OCI-LY3 (cell line): Measurements from ENCODE around the gene RNF168.
"Not testable (repeated sequence)": the region's sequence is repeated elsewhere in the genome, so short reads cannot be mapped to it uniquely, and the experiment has no call there.

Experiments used
- H2AFZ ChIP-seq: fragments of 200-600, 300-600 bp; shearing (Covaris generic); 2 replicates; pipeline ENCODE4 v1.6.0; 2014; ENCODE audit warnings: antibody characterized with exemption, low read depth, low read length
- H3K27ac ChIP-seq: fragments of 200-600, 300-600 bp; sonication (generic); 2 replicates; pipeline ENCODE4 v1.5.1; 2014; ENCODE audit warnings: mild to moderate bottlenecking, low read length, moderate library complexity, mixed read lengths
- H3K27me3 ChIP-seq: fragments of 200-600, 300-600 bp; sonication (generic); 2 replicates; pipeline ENCODE4 v1.6.1; 2014; ENCODE audit warnings: low read depth, low read length, mixed read lengths
- H3K36me3 ChIP-seq: fragments of 200-600, 300-600 bp; sonication (generic); replicated peaks from 2 replicates; pipeline ENCODE3; 2014; ENCODE audit warnings: low read depth, low read length, mixed read lengths
- H3K4me1 ChIP-seq: fragments of 300-600, 200-600 bp; sonication (generic); 2 replicates; pipeline ENCODE4 v1.6.1; 2014; ENCODE audit warnings: low read length, mixed read lengths
- H3K4me2 ChIP-seq: fragments of 200-600, 300-600 bp; sonication (generic); 2 replicates; pipeline ENCODE4 v1.6.1; 2014; ENCODE audit warnings: low read length, mixed read lengths
- H3K4me3 ChIP-seq: fragments of 300-600, 200-600 bp; sonication (generic); 2 replicates; pipeline ENCODE4 v1.5.1; 2014; ENCODE audit warnings: antibody characterized with exemption, mild to moderate bottlenecking, low read length, moderate library complexity
- H3K79me2 ChIP-seq: fragments of 300-600, 200-600 bp; shearing (Covaris generic); 2 replicates; pipeline ENCODE4 v1.6.1; 2014; ENCODE audit warnings: mild to moderate bottlenecking, low read length, mixed read lengths
- H3K9ac ChIP-seq: fragments of 300-600, 200-600 bp; shearing (Covaris generic); 2 replicates; pipeline ENCODE4 v1.6.0; 2014; ENCODE audit warnings: mild to moderate bottlenecking, low read length, moderate library complexity
- H3K9me3 ChIP-seq: fragments of 200-600, 300-600 bp; shearing (Covaris generic); 2 replicates; pipeline ENCODE4 v1.6.1; 2014; ENCODE audit warnings: low read length, mixed read lengths; ENCODE audit not compliant: insufficient read depth
- H4K20me1 ChIP-seq: fragments of 200-600, 300-600 bp; sonication (generic); 2 replicates; pipeline ENCODE4 v1.6.1; 2016; ENCODE audit warnings: low read length, mixed read lengths; ENCODE audit not compliant: insufficient read depth
- CTCF ChIP-seq: fragments of 200-600, 300-600 bp; sonication (generic); IDR thresholded peaks from 2 replicates; pipeline ENCODE4 v1.5.1; 2014; ENCODE audit warnings: antibody characterized with exemption, low read length, low read depth
- EZH2phosphoT487 ChIP-seq: fragments of 200-600 bp; shearing (Covaris generic); IDR thresholded peaks from 2 replicates; pipeline ENCODE4 v1.6.1; 2018; ENCODE audit warnings: antibody characterized with exemption, mixed run types, low read depth

Gene RNF168

GRCh38 chr3:196504556-196504955 is 988 bp upstream of the RNF168 start:
- Histone ChIP-seq H3K4me2 (0 out of 2 replicates have a peak overlapping the region, but pooled peaks have one; percentile 69), H3K4me3 (no peak overlapping the region), H3K79me2 (peaks cover 39% of the 10 kb centered on the region), H2AFZ (no peak overlapping the region), H3K9ac (no peak overlapping the region), H3K36me3 (peaks cover 21% of the 10 kb centered on the region), H4K20me1 (peaks cover 18% of the 10 kb centered on the region), H3K27me3 (no peaks in the 10 kb centered on the region), H3K4me1 (peaks cover 11% of the 10 kb centered on the region), H3K27ac (no peak overlapping the region), H3K9me3 (peaks cover 8% of the 10 kb centered on the region; the same call in 1 of the 2 replicates)
- TF ChIP-seq CTCF (no peak), EZH2phosphoT487 (no peak)

GRCh38 chr3:196504077-196504398 is 470 bp upstream of the RNF168 start:
- peak overlapping the region; percentile 69 for H3K4me2 ChIP-seq
- H3K36me3 ChIP-seq: peaks cover 27% of the 10 kb centered on the region
- peak overlapping the region; percentile 95 for H3K4me3 ChIP-seq
- not testable (repeated sequence) for H3K27me3 ChIP-seq, H3K9me3 ChIP-seq
- H2AFZ ChIP-seq: 0 out of 2 replicates have a peak overlapping the region, but pooled peaks have one; percentile 72
- peaks cover 23% of the 10 kb centered on the region for H4K20me1 ChIP-seq
- H3K79me2 ChIP-seq: peaks cover 44% of the 10 kb centered on the region
- peak overlapping the region; percentile 64 for H3K9ac ChIP-seq
- H3K27ac ChIP-seq: peak overlapping the region; percentile 95
- peaks cover 13% of the 10 kb centered on the region for H3K4me1 ChIP-seq

GRCh38 chr3:196502775-196503195 is 783 bp downstream of the RNF168 start:
- Histone ChIP-seq H3K4me2 (peak overlapping the region; percentile 100), H3K36me3 (peaks cover 35% of the 10 kb centered on the region), H3K9ac (peak overlapping the region; percentile 96), H3K4me1 (peaks cover 13% of the 10 kb centered on the region), H2AFZ (no peak overlapping the region; the same call in 1 of the 2 replicates), H3K4me3 (peak overlapping the region; percentile 95), H4K20me1 (peaks cover 34% of the 10 kb centered on the region), H3K79me2 (peaks cover 56% of the 10 kb centered on the region), H3K27me3 (no peaks in the 10 kb centered on the region), H3K27ac (peak overlapping the region; percentile 95), H3K9me3 (peaks cover 8% of the 10 kb centered on the region; the same call in 1 of the 2 replicates)
- TF ChIP-seq EZH2phosphoT487: no peak
- TF ChIP-seq CTCF: no peak

GRCh38 chr3:196501316-196502044 is 2.1 kb downstream of the RNF168 start:
- no peaks in the 10 kb centered on the region for H3K9me3 ChIP-seq
- peaks cover 41% of the 10 kb centered on the region for H4K20me1 ChIP-seq
- TF ChIP-seq EZH2phosphoT487 (no peak), CTCF (no peak)
- H3K27ac ChIP-seq: peak overlapping the region; percentile 95
- peak overlapping the region; percentile 95 for H3K4me3 ChIP-seq
- no peaks in the 10 kb centered on the region for H3K27me3 ChIP-seq
- H3K79me2 ChIP-seq: peaks cover 69% of the 10 kb centered on the region
- H2AFZ ChIP-seq: no peak overlapping the region
- H3K4me2 ChIP-seq: peak overlapping the region; percentile 100
- peaks cover 32% of the 10 kb centered on the region for H3K36me3 ChIP-seq
- H3K4me1 ChIP-seq: peaks cover 13% of the 10 kb centered on the region
- peak overlapping the region; percentile 96 for H3K9ac ChIP-seq
